Neural progenitor cell (in vitro differentiated cells): ENCODE measurements around the gene SNRNP25.

Experiments
- CTCF ChIP-seq: fragments of 200-600 bp; sonication (generic); IDR thresholded peaks from 2 replicates; pipeline ENCODE4 v1.5.1; 2017; ENCODE audit warnings: antibody characterized with exemption, mild to moderate bottlenecking
- EZH2 ChIP-seq: fragments of 200-600 bp; sonication (generic); IDR thresholded peaks from 2 replicates; pipeline ENCODE4 v1.6.1; 2017; ENCODE audit warnings: antibody characterized with exemption, mild to moderate bottlenecking, moderate library complexity
- EZH2phosphoT487 ChIP-seq: fragments of 200-600 bp; sonication (generic); IDR thresholded peaks from 2 replicates; pipeline ENCODE4 v1.6.1; 2017; ENCODE audit warnings: antibody characterized with exemption

GRCh38 chr16:71540-72401 is 18.1 kb downstream of the SNRNP25 start:
- TF ChIP-seq CTCF: no peak
- no peak for TF ChIP-seq EZH2
- no peak for TF ChIP-seq EZH2phosphoT487
